Esophagus muscularis mucosa (tissue), 3 donors: Measurements from ENCODE around the gene TLE5.

Experiments used
- POLR2AphosphoS5 ChIP-seq, 2 donors: sonication (generic); formaldehyde crosslinking; IDR thresholded peaks; one replicate each; pipeline ENCODE4 v1.6.1; 2017; ENCODE audit warnings: antibody characterized with exemption in 2 of 2
- TF ChIP-seq, protein P1 (sequence below), 3 experiments: fragments of 200-600 bp in 2 of 3; fragments of 450-650 bp in 1 of 3; sonication (generic) in 2 of 3; IDR thresholded peaks; one replicate each; pipeline ENCODE4 v1.5.1; 2017 to 2019; ENCODE audit warnings: antibody characterized with exemption in 3 of 3, mild to moderate bottlenecking in 2 of 3, moderate library complexity in 1 of 3

DNA sequence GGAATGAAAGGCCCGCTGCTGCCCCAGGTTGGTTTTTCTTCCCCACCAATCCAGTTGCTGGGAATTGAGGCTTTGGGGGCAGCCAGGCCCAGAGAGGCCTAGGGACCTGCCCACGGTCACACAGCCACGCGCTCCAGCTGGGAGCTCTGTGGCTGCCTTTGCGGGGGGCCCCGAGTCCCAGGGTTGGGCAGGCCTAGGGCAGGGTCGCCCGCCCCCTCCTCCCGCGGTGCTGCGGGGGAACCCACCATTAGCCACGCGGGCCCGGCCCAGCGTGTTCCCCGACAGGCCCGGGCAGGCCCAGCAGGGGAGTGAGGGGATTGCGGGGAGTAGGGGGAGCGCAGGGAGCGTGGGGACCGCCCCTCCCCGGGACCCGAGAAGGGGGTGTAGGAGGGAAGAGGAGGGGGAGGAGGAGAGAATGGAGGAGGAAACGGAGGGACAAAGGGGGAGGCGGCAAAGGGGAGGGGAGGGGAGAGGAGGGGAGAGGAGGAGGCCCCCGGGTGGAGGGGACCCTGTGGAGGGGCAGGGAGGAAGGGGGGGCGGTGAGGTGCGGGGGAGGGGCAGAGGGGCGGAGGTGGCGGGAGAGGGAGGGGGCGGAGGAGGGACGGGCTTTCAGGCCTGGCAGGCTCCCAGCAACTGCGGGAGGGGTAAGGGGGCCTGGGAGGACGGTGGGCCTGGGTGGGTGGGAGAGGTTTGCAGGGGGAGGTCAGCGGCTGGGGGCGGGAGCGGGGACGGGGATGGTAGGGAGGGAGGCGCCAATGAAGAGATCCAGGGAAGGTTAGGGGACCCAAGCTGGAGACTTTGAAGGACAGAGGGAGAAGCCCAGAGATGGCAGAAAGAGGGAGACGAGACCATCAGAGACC is 20.3 kb downstream of the TLE5 start:
- TF ChIP-seq POLR2AphosphoS5 (IDR thresholded peaks at IDR 0.05) = no peak
- TF ChIP-seq, protein P1, sequence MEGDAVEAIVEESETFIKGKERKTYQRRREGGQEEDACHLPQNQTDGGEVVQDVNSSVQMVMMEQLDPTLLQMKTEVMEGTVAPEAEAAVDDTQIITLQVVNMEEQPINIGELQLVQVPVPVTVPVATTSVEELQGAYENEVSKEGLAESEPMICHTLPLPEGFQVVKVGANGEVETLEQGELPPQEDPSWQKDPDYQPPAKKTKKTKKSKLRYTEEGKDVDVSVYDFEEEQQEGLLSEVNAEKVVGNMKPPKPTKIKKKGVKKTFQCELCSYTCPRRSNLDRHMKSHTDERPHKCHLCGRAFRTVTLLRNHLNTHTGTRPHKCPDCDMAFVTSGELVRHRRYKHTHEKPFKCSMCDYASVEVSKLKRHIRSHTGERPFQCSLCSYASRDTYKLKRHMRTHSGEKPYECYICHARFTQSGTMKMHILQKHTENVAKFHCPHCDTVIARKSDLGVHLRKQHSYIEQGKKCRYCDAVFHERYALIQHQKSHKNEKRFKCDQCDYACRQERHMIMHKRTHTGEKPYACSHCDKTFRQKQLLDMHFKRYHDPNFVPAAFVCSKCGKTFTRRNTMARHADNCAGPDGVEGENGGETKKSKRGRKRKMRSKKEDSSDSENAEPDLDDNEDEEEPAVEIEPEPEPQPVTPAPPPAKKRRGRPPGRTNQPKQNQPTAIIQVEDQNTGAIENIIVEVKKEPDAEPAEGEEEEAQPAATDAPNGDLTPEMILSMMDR (IDR thresholded peaks at IDR 0.05) = no peak
